ENCODE results near the gene CYP39A1. TPM values are rescaled to one million over a fixed set of nuclear protein-coding genes. Genes with fewer than 3 reads are reported as not detected.

Gene CYP39A1
- total RNA-seq, 2 donors from 2014 or later = 17.6 to 31.2 TPM

- intact Hi-C loops (cut with DNase I) = no loop called here
- TF ChIP-seq POLR2A (IDR thresholded peaks at IDR 0.05) (no peak), POLR2AphosphoS5 (IDR thresholded peaks at IDR 0.05) (no peak)
- TF ChIP-seq, protein P1, sequence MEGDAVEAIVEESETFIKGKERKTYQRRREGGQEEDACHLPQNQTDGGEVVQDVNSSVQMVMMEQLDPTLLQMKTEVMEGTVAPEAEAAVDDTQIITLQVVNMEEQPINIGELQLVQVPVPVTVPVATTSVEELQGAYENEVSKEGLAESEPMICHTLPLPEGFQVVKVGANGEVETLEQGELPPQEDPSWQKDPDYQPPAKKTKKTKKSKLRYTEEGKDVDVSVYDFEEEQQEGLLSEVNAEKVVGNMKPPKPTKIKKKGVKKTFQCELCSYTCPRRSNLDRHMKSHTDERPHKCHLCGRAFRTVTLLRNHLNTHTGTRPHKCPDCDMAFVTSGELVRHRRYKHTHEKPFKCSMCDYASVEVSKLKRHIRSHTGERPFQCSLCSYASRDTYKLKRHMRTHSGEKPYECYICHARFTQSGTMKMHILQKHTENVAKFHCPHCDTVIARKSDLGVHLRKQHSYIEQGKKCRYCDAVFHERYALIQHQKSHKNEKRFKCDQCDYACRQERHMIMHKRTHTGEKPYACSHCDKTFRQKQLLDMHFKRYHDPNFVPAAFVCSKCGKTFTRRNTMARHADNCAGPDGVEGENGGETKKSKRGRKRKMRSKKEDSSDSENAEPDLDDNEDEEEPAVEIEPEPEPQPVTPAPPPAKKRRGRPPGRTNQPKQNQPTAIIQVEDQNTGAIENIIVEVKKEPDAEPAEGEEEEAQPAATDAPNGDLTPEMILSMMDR (IDR thresholded peaks at IDR 0.05) = no peak
Observed at GRCh38 chr6:46657642-46658041, 5.0 kb upstream of the CYP39A1 start.

DNA sequence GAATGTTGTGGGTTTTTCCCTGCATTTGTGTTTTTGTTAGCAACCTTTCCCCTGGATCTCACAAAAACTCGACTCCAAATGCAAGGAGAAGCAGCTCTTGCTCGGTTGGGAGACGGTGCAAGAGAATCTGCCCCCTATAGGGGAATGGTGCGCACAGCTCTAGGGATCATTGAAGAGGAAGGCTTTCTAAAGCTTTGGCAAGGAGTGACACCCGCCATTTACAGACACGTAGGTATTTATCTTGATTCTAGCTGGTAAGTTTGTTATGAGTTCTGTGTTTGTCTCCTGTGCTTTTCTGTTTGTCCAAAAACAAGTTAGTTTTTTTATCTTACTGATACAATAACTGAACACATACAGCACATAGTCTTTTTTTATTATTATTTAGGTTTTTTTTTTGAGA, 3.2 kb upstream of the CYP39A1 start:
- Histone ChIP-seq H3K36me3 (no peaks in the 10 kb centered on the region), H3K27me3 (replicated peaks; ENCODE audit: insufficient read depth) (no peaks in the 10 kb centered on the region), H3K27ac (no peak overlapping the region), H3K4me1 (replicated peaks) (no peaks in the 10 kb centered on the region), H3K4me3 (no peak overlapping the region), H3K9me3 (no peaks in the 10 kb centered on the region)
- WGBS = 75% methylated on average over 6 of the region's 6 CpGs
- no peak for DNase-seq (ENCODE audit: low spot score)
- TF ChIP-seq, protein P1 (IDR thresholded peaks at IDR 0.05) = no peak
- TF ChIP-seq POLR2AphosphoS5 (IDR thresholded peaks at IDR 0.05) = no peak
- TF ChIP-seq POLR2A (IDR thresholded peaks at IDR 0.05) = no peak
- intact Hi-C loops (cut with DNase I) = no loop called here

More at GRCh38 chr6:46657642-46658041, 5.0 kb upstream of the CYP39A1 start:
- Histone ChIP-seq H3K4me3 (no peak overlapping the region), H3K9me3 (no peaks in the 10 kb centered on the region), H3K27ac (no peak overlapping the region), H3K4me1 (replicated peaks) (no peaks in the 10 kb centered on the region), H3K36me3 (no peaks in the 10 kb centered on the region), H3K27me3 (replicated peaks; ENCODE audit: insufficient read depth) (no peaks in the 10 kb centered on the region)
- no peak for DNase-seq (ENCODE audit: low spot score)

DNA sequence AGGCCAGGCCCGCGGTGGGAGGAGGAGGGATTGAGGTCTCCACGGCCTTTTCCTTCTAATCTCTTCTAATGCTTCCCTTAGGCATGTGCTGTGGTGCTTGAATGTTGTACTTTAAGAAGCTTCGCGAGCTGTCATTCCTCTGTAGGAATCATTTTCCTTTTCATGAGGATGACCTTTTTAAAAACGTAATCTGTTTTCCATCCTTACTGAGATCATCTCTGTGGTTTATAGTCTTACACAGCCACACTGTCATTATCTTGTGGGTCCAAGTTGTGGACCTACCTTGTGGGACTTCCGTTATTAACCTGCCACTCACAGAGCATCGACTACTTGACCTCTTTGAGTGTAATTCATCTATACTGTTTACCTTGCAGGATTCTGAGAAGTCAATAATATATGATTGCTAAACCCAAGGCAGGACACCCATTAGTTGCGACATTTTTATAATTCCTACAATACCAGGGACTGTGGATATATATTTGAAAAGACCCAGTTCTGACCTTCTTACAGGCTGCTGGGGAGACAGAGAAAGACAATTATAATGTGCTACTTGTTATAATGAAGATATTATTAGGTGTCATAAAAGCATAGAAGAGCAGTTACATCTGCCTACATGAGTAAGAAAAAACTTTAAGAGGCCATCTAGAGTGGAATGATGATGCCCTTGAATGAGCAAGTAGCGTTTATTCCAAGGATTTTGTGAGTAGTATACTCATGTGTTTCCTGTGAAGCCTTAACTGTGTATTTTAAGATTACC, 999 bp upstream of the CYP39A1 start:
- Histone ChIP-seq H3K36me3 (no peaks in the 10 kb centered on the region), H3K4me3 (peak overlapping the region; percentile 81 to 96), H3K27me3 (replicated peaks; ENCODE audit: insufficient read depth) (no peaks in the 10 kb centered on the region), H3K9me3 (no peaks in the 10 kb centered on the region), H3K27ac (peak overlapping the region; percentile 92 to 96), H3K4me1 (replicated peaks) (no peaks in the 10 kb centered on the region)
- intact Hi-C loops (cut with DNase I) = no loop called here
- WGBS = 25% methylated on average over 9 of the region's 10 CpGs
- DNase-seq (ENCODE audit: low spot score) = no peak
- no peak for TF ChIP-seq POLR2AphosphoS5 (IDR thresholded peaks at IDR 0.05)
- TF ChIP-seq, protein P1 (IDR thresholded peaks at IDR 0.05) = no peak
- TF ChIP-seq POLR2A (IDR thresholded peaks at IDR 0.05) = no peak

- Histone ChIP-seq H3K36me3 (no peaks in the 10 kb centered on the region), H3K27ac (peak overlapping the region; percentile 92 to 96), H3K4me1 (replicated peaks) (no peaks in the 10 kb centered on the region), H3K27me3 (replicated peaks; ENCODE audit: insufficient read depth) (no peaks in the 10 kb centered on the region), H3K4me3 (peak overlapping the region; percentile 81 to 96), H3K9me3 (no peaks in the 10 kb centered on the region)
- intact Hi-C loops (cut with DNase I) = no loop called here
- TF ChIP-seq POLR2A (IDR thresholded peaks at IDR 0.05) (no peak), POLR2AphosphoS5 (IDR thresholded peaks at IDR 0.05) (no peak)
- DNase-seq (ENCODE audit: low spot score) = no peak
- WGBS = 2% methylated on average over 6 of the region's 6 CpGs
Observed at GRCh38 chr6:46652232-46652602, 401 bp downstream of the CYP39A1 start.

- peak overlapping the region; percentile 81 to 96 for H3K4me3 ChIP-seq
- no peaks in the 10 kb centered on the region for H3K9me3 ChIP-seq
- intact Hi-C loops (cut with DNase I) = no loop called here
- H3K36me3 ChIP-seq = no peaks in the 10 kb centered on the region
- 5% methylated on average over 8 of the region's 8 CpGs for WGBS
- peak; percentile 25 for TF ChIP-seq POLR2AphosphoS5 (IDR thresholded peaks at IDR 0.05)
- no peak for TF ChIP-seq POLR2A (IDR thresholded peaks at IDR 0.05)
- no peaks in the 10 kb centered on the region for H3K4me1 ChIP-seq (replicated peaks)
- H3K27me3 ChIP-seq (replicated peaks; ENCODE audit: insufficient read depth) = no peaks in the 10 kb centered on the region
- no peak for DNase-seq (ENCODE audit: low spot score)
- peak overlapping the region; percentile 92 to 96 for H3K27ac ChIP-seq
Observed at GRCh38 chr6:46651816-46652215, 802 bp downstream of the CYP39A1 start.

GRCh38 chr6:46651006-46651405, 1.6 kb downstream of the CYP39A1 start:
- H3K27me3 ChIP-seq (replicated peaks; ENCODE audit: insufficient read depth) = no peaks in the 10 kb centered on the region
- no peaks in the 10 kb centered on the region for H3K4me1 ChIP-seq (replicated peaks)
- WGBS = 28% methylated on average over 1 of the region's 1 CpG
- no peak for TF ChIP-seq POLR2AphosphoS5 (IDR thresholded peaks at IDR 0.05)
- no peak for TF ChIP-seq POLR2A (IDR thresholded peaks at IDR 0.05)
- TF ChIP-seq, protein P1 (IDR thresholded peaks at IDR 0.05) = no peak
- H3K9me3 ChIP-seq = no peaks in the 10 kb centered on the region
- DNase-seq (ENCODE audit: low spot score) = no peak
- intact Hi-C loops (cut with DNase I) = no loop called here
- H3K4me3 ChIP-seq = peak overlapping the region; percentile 81 to 96
- H3K27ac ChIP-seq = peak overlapping the region; percentile 92 to 96
- H3K36me3 ChIP-seq = no peaks in the 10 kb centered on the region

All from prostate gland (tissue), 2 donors.